NCI-H526 treated with DMSO at 0.1 percent for 48 hours (cell line): ENCODE data around the gene PLEKHO2.

ENCODE experiments used
- DNase-seq: peaks from one replicate; lab custom pipeline; 2025; lab: John Stamatoyannopoulos, UW

The PLEKHO2 gene

GRCh38 chr15:64828985-64829384 lies 12.7 kb upstream of the PLEKHO2 start:
- DNase-seq: no peak

GRCh38 chr15:64833690-64834089 lies 8.0 kb upstream of the PLEKHO2 start:
- no peak for DNase-seq

- DNase-seq: no peak
Observed at GRCh38 chr15:64836023-64836536, 5.6 kb upstream of the PLEKHO2 start.

- DNase-seq: no peak
Observed at GRCh38 chr15:64837502-64837901, 4.2 kb upstream of the PLEKHO2 start.

- DNase-seq: no peak
Observed at GRCh38 chr15:64841060-64841343, 713 bp upstream of the PLEKHO2 start.

GRCh38 chr15:64842096-64842939 lies 603 bp downstream of the PLEKHO2 start:
- no peak for DNase-seq

GRCh38 chr15:64842986-64843561 lies 1.4 kb downstream of the PLEKHO2 start:
- no peak for DNase-seq

GRCh38 chr15:64843991-64844390 lies 2.3 kb downstream of the PLEKHO2 start:
- no peak for DNase-seq

GRCh38 chr15:64844576-64845145 lies 2.9 kb downstream of the PLEKHO2 start:
- DNase-seq: no peak

- DNase-seq: no peak
Observed at GRCh38 chr15:64845183-64845611, 3.5 kb downstream of the PLEKHO2 start.

GRCh38 chr15:64845831-64846595 lies 4.3 kb downstream of the PLEKHO2 start:
- DNase-seq: no peak

GRCh38 chr15:64847016-64847415 lies 5.3 kb downstream of the PLEKHO2 start:
- peak; percentile 91 for DNase-seq

- peak; percentile 88 for DNase-seq
Observed at GRCh38 chr15:64847448-64847847, 5.7 kb downstream of the PLEKHO2 start.

GRCh38 chr15:64847876-64848716 lies 6.4 kb downstream of the PLEKHO2 start:
- DNase-seq: no peak

- DNase-seq: no peak
Observed at GRCh38 chr15:64850778-64851502, 9.2 kb downstream of the PLEKHO2 start.

GRCh38 chr15:64851503-64851840 lies 9.8 kb downstream of the PLEKHO2 start:
- no peak for DNase-seq

- DNase-seq: no peak
Observed at GRCh38 chr15:64854041-64854440, 12.3 kb downstream of the PLEKHO2 start.

- DNase-seq: no peak
Observed at GRCh38 chr15:64854526-64854925, 12.8 kb downstream of the PLEKHO2 start.

GRCh38 chr15:64855205-64855975 lies 13.7 kb downstream of the PLEKHO2 start:
- no peak for DNase-seq
